Stimulated activated CD4-positive, alpha-beta T cell treated with anti-CD3 and anti-CD28 coated beads, TNF-alpha, amount 100 ng/mL, for 48 hours (primary cell): ENCODE results near the gene EFCC1.
"Not testable (repeated sequence)": the region's sequence is repeated elsewhere in the genome, so short reads cannot be mapped to it uniquely, and the experiment has no call there.

Experiments
- DNase-seq, 3 donors: peaks; one replicate each; pipeline ENCODE4 v3.0.0-alpha.2; 2020; ENCODE audit warnings: low read depth in 3 of 3

EFCC1 gene

GRCh38 chr3:129054605-129055104 is 53.6 kb downstream of the EFCC1 start:
- no peak for DNase-seq

- no peak for DNase-seq
These were observed 55.5 kb downstream of the EFCC1 start for GRCh38 chr3:129056451-129057173.

- no peak for DNase-seq
These were observed 56.1 kb downstream of the EFCC1 start for GRCh38 chr3:129057249-129057648.

- no peak for DNase-seq
These were observed 57.5 kb downstream of the EFCC1 start for GRCh38 chr3:129058441-129059200.

- DNase-seq, result no peak
These were observed 58.3 kb downstream of the EFCC1 start for GRCh38 chr3:129059311-129059958.

GRCh38 chr3:129060276-129061022 is 59.3 kb downstream of the EFCC1 start, which contains the start of gene GP9:
TSS of gene GP9 (plus strand) at chr3:129060779. CDS start at chr3:129061740, 961 bp downstream.
- DNase-seq, result no peak

GRCh38 chr3:129061023-129061887 is 60.2 kb downstream of the EFCC1 start:
- DNase-seq, result no peak

GRCh38 chr3:129061888-129062834 is 61.1 kb downstream of the EFCC1 start:
- no peak for DNase-seq

GRCh38 chr3:129063091-129063640 is 62.1 kb downstream of the EFCC1 start:
- DNase-seq, result no peak

GRCh38 chr3:129063841-129064482 is 62.9 kb downstream of the EFCC1 start:
- no peak for DNase-seq

GRCh38 chr3:129065016-129065719 is 64.1 kb downstream of the EFCC1 start:
- DNase-seq, result no peak

- DNase-seq, result no peak
These were observed 64.6 kb downstream of the EFCC1 start for GRCh38 chr3:129065720-129066073.

- DNase-seq, result not testable (repeated sequence)
These were observed 66.6 kb downstream of the EFCC1 start for GRCh38 chr3:129067719-129068118.

- no peak for DNase-seq
These were observed 67.3 kb downstream of the EFCC1 start for GRCh38 chr3:129068291-129068886.

GRCh38 chr3:129069313-129070085 is 68.4 kb downstream of the EFCC1 start:
- not testable (repeated sequence) for DNase-seq

- DNase-seq, result no peak
These were observed 69.2 kb downstream of the EFCC1 start for GRCh38 chr3:129070086-129070885.
